Lower lobe of right lung (tissue), 2 donors: ENCODE data around the gene STRA6. TPM values are rescaled to one million over a fixed set of nuclear protein-coding genes. Genes with fewer than 3 reads are reported as not detected.

Source experiments
- ATAC-seq, 2 donors: fragments of 200-7000 bp; cut with Tn5 transposase; one replicate each; pipeline ENCODE4 v1.9.1; 2020 to 2022; ENCODE audit warnings: mild to moderate bottlenecking in 2 of 2, moderate library complexity in 2 of 2
- DNase-seq: peaks from one replicate; pipeline ENCODE4 v3.0.0-alpha.2; 2020
- H3K27ac ChIP-seq: fragments of 200-600 bp; one replicate; pipeline ENCODE4 v1.8.0; 2022
- H3K27me3 ChIP-seq: fragments of 200-600 bp; one replicate; pipeline ENCODE4 v1.8.0; 2022; ENCODE audit warnings: low read depth
- H3K36me3 ChIP-seq: fragments of 200-600 bp; one replicate; pipeline ENCODE4 v1.8.0; 2022; ENCODE audit warnings: mild to moderate bottlenecking
- H3K4me1 ChIP-seq: fragments of 200-600 bp; one replicate; pipeline ENCODE4 v1.8.0; 2022
- H3K4me3 ChIP-seq: fragments of 200-600 bp; one replicate; pipeline ENCODE4 v1.8.0; 2022; ENCODE audit warnings: mild to moderate bottlenecking
- H3K9me3 ChIP-seq: fragments of 200-600 bp; one replicate; pipeline ENCODE4 v1.8.0; 2022
- intact Hi-C: fragments of 100-400 bp; cut with DNase I; formaldehyde crosslinking; loops from one replicate; pipeline ENCODE4 v1.11.0; 2022
- total RNA-seq: library from RNA; stranded (reverse); fragmentation: NEBNext Ultra II Directional; extraction: Animal tissue kit (Norgen Biotek cat#: 25700); gene quantifications from one replicate; pipeline ENCODE4 v1.2.1, GENCODE V29; 2021
- TF ChIP-seq, protein P1 (sequence below): fragments of 200-600 bp; IDR thresholded peaks from one replicate; pipeline ENCODE4 v1.8.0; 2022; ENCODE audit warnings: antibody characterized with exemption, mild to moderate bottlenecking
- donor health status: DM: no; HTN: yes; CAD: no; lungs with severe emphysema.

STRA6 gene
- total RNA-seq, 1 donor from 2014 or later = not detected

GRCh38 chr15:74173380-74174218, 29.0 kb downstream of the STRA6 start, which contains the start of gene ISLR:
Gene ISLR, plus strand, starts transcription at chr15:74173710. Its CDS starts 1,149 bp downstream, at chr15:74174859.
- H3K27ac ChIP-seq = peak within 1 kb of the TSS; percentile 71
- peak; percentile 31 to 33 for ATAC-seq
- H3K4me1 ChIP-seq = peaks cover 30% of the 10 kb centered on the region
- no peaks in the 10 kb centered on the region for H3K27me3 ChIP-seq
- H3K9me3 ChIP-seq = no peaks in the 10 kb centered on the region
- no peaks in the 10 kb centered on the region for H3K36me3 ChIP-seq
- intact Hi-C loops = no loop called here
- TF ChIP-seq, protein P1, sequence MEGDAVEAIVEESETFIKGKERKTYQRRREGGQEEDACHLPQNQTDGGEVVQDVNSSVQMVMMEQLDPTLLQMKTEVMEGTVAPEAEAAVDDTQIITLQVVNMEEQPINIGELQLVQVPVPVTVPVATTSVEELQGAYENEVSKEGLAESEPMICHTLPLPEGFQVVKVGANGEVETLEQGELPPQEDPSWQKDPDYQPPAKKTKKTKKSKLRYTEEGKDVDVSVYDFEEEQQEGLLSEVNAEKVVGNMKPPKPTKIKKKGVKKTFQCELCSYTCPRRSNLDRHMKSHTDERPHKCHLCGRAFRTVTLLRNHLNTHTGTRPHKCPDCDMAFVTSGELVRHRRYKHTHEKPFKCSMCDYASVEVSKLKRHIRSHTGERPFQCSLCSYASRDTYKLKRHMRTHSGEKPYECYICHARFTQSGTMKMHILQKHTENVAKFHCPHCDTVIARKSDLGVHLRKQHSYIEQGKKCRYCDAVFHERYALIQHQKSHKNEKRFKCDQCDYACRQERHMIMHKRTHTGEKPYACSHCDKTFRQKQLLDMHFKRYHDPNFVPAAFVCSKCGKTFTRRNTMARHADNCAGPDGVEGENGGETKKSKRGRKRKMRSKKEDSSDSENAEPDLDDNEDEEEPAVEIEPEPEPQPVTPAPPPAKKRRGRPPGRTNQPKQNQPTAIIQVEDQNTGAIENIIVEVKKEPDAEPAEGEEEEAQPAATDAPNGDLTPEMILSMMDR = no peak
- DNase-seq = peak; percentile 27
- peak within 1 kb of the TSS; percentile 47 for H3K4me3 ChIP-seq

GRCh38 chr15:74172701-74173379, 29.7 kb downstream of the STRA6 start:
- Histone ChIP-seq H3K27me3 (no peaks in the 10 kb centered on the region), H3K36me3 (no peaks in the 10 kb centered on the region), H3K9me3 (no peaks in the 10 kb centered on the region), H3K27ac (peak overlapping the region; percentile 71), H3K4me1 (peaks cover 23% of the 10 kb centered on the region), H3K4me3 (peak overlapping the region; percentile 2)
- intact Hi-C loops = no loop called here
- ATAC-seq = peak; percentile 39 to 47
- TF ChIP-seq, protein P1 = no peak
- DNase-seq = peak; percentile 50

GRCh38 chr15:74171965-74172541, 30.5 kb downstream of the STRA6 start:
- intact Hi-C loops = no loop called here
- TF ChIP-seq, protein P1 = no peak
- Histone ChIP-seq H3K9me3 (no peaks in the 10 kb centered on the region), H3K4me3 (no peak overlapping the region), H3K36me3 (no peaks in the 10 kb centered on the region), H3K27ac (peak overlapping the region; percentile 71), H3K4me1 (peaks cover 20% of the 10 kb centered on the region), H3K27me3 (no peaks in the 10 kb centered on the region)
- ATAC-seq (no peak), DNase-seq (no peak)

GRCh38 chr15:74170875-74171578, 31.6 kb downstream of the STRA6 start:
- no peaks in the 10 kb centered on the region for H3K27me3 ChIP-seq
- intact Hi-C loops = no loop called here
- H3K9me3 ChIP-seq = no peaks in the 10 kb centered on the region
- ATAC-seq (no peak), DNase-seq (peak; percentile 15)
- H3K36me3 ChIP-seq = no peaks in the 10 kb centered on the region
- H3K27ac ChIP-seq = no peak overlapping the region
- H3K4me1 ChIP-seq = peaks cover 11% of the 10 kb centered on the region
- TF ChIP-seq, protein P1 = no peak
- no peak overlapping the region for H3K4me3 ChIP-seq
